Measurements from ENCODE around the gene STK17B.

- TF ChIP-seq CTCF (IDR thresholded peaks at IDR 0.05 in 8 of 11, conservative IDR thresholded peaks at IDR 0.05 in 3 of 11) = no peak
- no peak for TF ChIP-seq POLR2AphosphoS5 (IDR thresholded peaks at IDR 0.05)
These were observed 2.1 kb upstream of the STK17B start for GRCh38 chr2:196173505-196173904.
